ENCODE data around the gene IFI44.

DNA sequence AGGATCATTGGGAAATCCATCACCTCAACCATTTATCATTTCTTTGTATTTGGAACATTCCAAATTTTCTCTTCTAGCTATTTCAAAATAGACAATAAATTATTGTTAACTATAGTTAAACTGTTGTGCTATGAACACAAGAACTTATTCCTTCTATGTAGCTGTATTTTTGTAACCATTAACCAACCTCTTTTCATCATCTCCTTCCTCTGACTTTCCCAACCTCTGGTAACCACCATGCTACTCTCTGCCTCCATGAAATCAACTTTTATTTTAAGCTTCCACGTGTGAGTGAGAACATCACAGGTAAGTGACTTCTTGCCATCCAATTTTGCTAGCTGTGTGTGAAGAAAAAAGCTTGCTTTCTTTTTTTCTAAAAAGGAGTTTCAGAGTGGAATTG lies 29.0 kb upstream of the IFI44 start:
- TF ChIP-seq, protein P1, sequence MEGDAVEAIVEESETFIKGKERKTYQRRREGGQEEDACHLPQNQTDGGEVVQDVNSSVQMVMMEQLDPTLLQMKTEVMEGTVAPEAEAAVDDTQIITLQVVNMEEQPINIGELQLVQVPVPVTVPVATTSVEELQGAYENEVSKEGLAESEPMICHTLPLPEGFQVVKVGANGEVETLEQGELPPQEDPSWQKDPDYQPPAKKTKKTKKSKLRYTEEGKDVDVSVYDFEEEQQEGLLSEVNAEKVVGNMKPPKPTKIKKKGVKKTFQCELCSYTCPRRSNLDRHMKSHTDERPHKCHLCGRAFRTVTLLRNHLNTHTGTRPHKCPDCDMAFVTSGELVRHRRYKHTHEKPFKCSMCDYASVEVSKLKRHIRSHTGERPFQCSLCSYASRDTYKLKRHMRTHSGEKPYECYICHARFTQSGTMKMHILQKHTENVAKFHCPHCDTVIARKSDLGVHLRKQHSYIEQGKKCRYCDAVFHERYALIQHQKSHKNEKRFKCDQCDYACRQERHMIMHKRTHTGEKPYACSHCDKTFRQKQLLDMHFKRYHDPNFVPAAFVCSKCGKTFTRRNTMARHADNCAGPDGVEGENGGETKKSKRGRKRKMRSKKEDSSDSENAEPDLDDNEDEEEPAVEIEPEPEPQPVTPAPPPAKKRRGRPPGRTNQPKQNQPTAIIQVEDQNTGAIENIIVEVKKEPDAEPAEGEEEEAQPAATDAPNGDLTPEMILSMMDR (IDR thresholded peaks at IDR 0.05; ENCODE audit: extremely low read depth in 1 of 2, insufficient read depth in 1 of 2, low read depth in 1 of 2, low read length in 2 of 2) = no peak
- TF ChIP-seq POLR2A (IDR thresholded peaks at IDR 0.05; ENCODE audit: low read depth, low read length) (no peak), GATA2 (IDR thresholded peaks at IDR 0.05; ENCODE audit: insufficient read depth, insufficient read length, low read depth, low read length) (no peak), EZH2 (IDR thresholded peaks at IDR 0.05; ENCODE audit: borderline replicate concordance, low read depth, low read length, severe bottlenecking) (no peak), POLR2AphosphoS5 (IDR thresholded peaks at IDR 0.05; ENCODE audit: insufficient read depth, low read depth, low read length) (no peak), JUN (IDR thresholded peaks at IDR 0.05; ENCODE audit: borderline replicate concordance, insufficient read depth, insufficient read length, low read depth) (no peak), MYC (IDR thresholded peaks at IDR 0.05; ENCODE audit: low read depth, low read length) (no peak)
- TF ChIP-seq, protein P2, sequence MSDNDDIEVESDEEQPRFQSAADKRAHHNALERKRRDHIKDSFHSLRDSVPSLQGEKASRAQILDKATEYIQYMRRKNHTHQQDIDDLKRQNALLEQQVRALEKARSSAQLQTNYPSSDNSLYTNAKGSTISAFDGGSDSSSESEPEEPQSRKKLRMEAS (IDR thresholded peaks at IDR 0.05; ENCODE audit: insufficient read depth, insufficient read length) = no peak

All from endothelial cell of umbilical vein (primary cell).